HG03045 (cell line): ENCODE results near the gene MTNR1A.

Experiments used
- ATAC-seq: cut with Tn5 transposase; IDR thresholded peaks from one replicate; pipeline ENCODE4 v1.9.1; 2021; ENCODE audit warnings: mild to moderate bottlenecking, moderate library complexity; ENCODE audit not compliant: unreplicated experiment

Gene MTNR1A

GRCh38 chr4:186554914-186555827 lies at the start of gene MTNR1A:
Gene MTNR1A (minus strand): TSS chr4:186555567. CDS start chr4:186555365, 202 bp downstream.
- no peak for ATAC-seq

- ATAC-seq, result no peak
Observed at GRCh38 chr4:186604124-186604807, 48.9 kb upstream of the MTNR1A start.

- ATAC-seq, result no peak
Observed at GRCh38 chr4:186602978-186603377, 47.6 kb upstream of the MTNR1A start.

- ATAC-seq, result no peak
Observed at GRCh38 chr4:186599483-186599882, 44.1 kb upstream of the MTNR1A start.

GRCh38 chr4:186598686-186599085 lies 43.3 kb upstream of the MTNR1A start:
- ATAC-seq, result no peak

- ATAC-seq, result no peak
Observed at GRCh38 chr4:186596850-186597390, 41.6 kb upstream of the MTNR1A start.

- no peak for ATAC-seq
Observed at GRCh38 chr4:186596346-186596745, 41.0 kb upstream of the MTNR1A start.

GRCh38 chr4:186593587-186593973 lies 38.2 kb upstream of the MTNR1A start:
- ATAC-seq, result no peak

- ATAC-seq, result no peak
Observed at GRCh38 chr4:186592966-186593586, 37.7 kb upstream of the MTNR1A start.

GRCh38 chr4:186592445-186592844 lies 37.1 kb upstream of the MTNR1A start:
- no peak for ATAC-seq

GRCh38 chr4:186591651-186592050 lies 36.3 kb upstream of the MTNR1A start:
- no peak for ATAC-seq

- no peak for ATAC-seq
Observed at GRCh38 chr4:186588503-186588902, 33.1 kb upstream of the MTNR1A start.

- peak; percentile 56 for ATAC-seq
Observed at GRCh38 chr4:186587416-186588018, 32.1 kb upstream of the MTNR1A start.

GRCh38 chr4:186586205-186586604 lies 30.8 kb upstream of the MTNR1A start:
- ATAC-seq, result no peak

GRCh38 chr4:186584912-186585311 lies 29.5 kb upstream of the MTNR1A start:
- ATAC-seq, result no peak

- no peak for ATAC-seq
Observed at GRCh38 chr4:186581421-186581820, 26.1 kb upstream of the MTNR1A start.

- no peak for ATAC-seq
Observed at GRCh38 chr4:186580669-186581068, 25.3 kb upstream of the MTNR1A start.

GRCh38 chr4:186570193-186570996 lies 15.0 kb upstream of the MTNR1A start:
- ATAC-seq, result no peak

GRCh38 chr4:186569533-186570192 lies 14.3 kb upstream of the MTNR1A start:
- ATAC-seq, result no peak

GRCh38 chr4:186566068-186566467 lies 10.7 kb upstream of the MTNR1A start:
- ATAC-seq, result no peak
